WTC11 (cell line): ENCODE results near the gene SLC23A2. TPM values are rescaled to one million over a fixed set of nuclear protein-coding genes. Genes with fewer than 3 reads are reported as not detected.

Source experiments
- ATAC-seq: fragments of 200-7000 bp; cut with Tn5 transposase; 2 replicates; pipeline ENCODE4 v1.10.0; 2021; ENCODE audit warnings: mild to moderate bottlenecking, moderate library complexity
- CTCF ChIA-PET: fragments of 300-600 bp; sonication (Branson Sonifier 250); formaldehyde crosslinking; loops from one replicate; lab custom pipeline; 2021; ENCODE audit warnings: antibody characterized with exemption; lab: Charles Lee
- POLR2A ChIA-PET: fragments of 350-600 bp; sonication (Branson Sonifier 250); formaldehyde crosslinking; loops from one replicate; lab custom pipeline; 2021; ENCODE audit warnings: antibody characterized with exemption; lab: Charles Lee
- DNase-seq: peaks from one replicate; pipeline ENCODE4 v3.0.0; 2021; ENCODE audit warnings: low spot score
- H3K27ac Mint-ChIP-seq: 2 replicates; pipeline ENCODE4 v1.8.0; 2021; ENCODE audit warnings: mixed read lengths
- H3K27me3 Mint-ChIP-seq: 2 replicates; pipeline ENCODE4 v1.8.0; 2021; ENCODE audit warnings: low read depth, mild to moderate bottlenecking, moderate library complexity, mixed read lengths
- H3K36me3 Mint-ChIP-seq: 2 replicates; pipeline ENCODE4 v1.8.0; 2021; ENCODE audit warnings: mixed read lengths
- H3K4me1 Mint-ChIP-seq: 2 replicates; pipeline ENCODE4 v1.8.0; 2022; ENCODE audit warnings: mixed read lengths
- H3K4me3 Mint-ChIP-seq: 2 replicates; pipeline ENCODE4 v1.8.0; 2021; ENCODE audit warnings: mild to moderate bottlenecking, moderate library complexity, mixed read lengths
- H3K9me3 Mint-ChIP-seq: 2 replicates; pipeline ENCODE4 v1.8.0; 2021; ENCODE audit warnings: mixed read lengths
- CBFB ChIP-seq: sonication (generic); formaldehyde crosslinking; IDR thresholded peaks from 2 replicates; pipeline ENCODE4 v1.8.1; 2022; ENCODE audit warnings: mild to moderate bottlenecking, low read depth, missing genetic modification reagents
- FOXJ3 ChIP-seq: sonication (generic); formaldehyde crosslinking; IDR thresholded peaks from 2 replicates; pipeline ENCODE4 v1.9.0; 2021; ENCODE audit warnings: missing genetic modification reagents, mild to moderate bottlenecking, borderline replicate concordance
- HMGA2 ChIP-seq: fragments of 250-450 bp; sonication (Bioruptor Pico); IDR thresholded peaks from 2 replicates; pipeline ENCODE4 v1.4.0; 2021; ENCODE audit warnings: mild to moderate bottlenecking, moderate library complexity
- JAZF1 ChIP-seq: fragments of 250-450 bp; sonication (Bioruptor Pico); IDR thresholded peaks from 2 replicates; pipeline ENCODE4 v1.9.0; 2021; ENCODE audit warnings: moderate library complexity, mild to moderate bottlenecking, inconsistent platforms
- JUN ChIP-seq: sonication (generic); formaldehyde crosslinking; IDR thresholded peaks from 2 replicates; pipeline ENCODE4 v1.8.0; 2023; ENCODE audit warnings: mild to moderate bottlenecking, missing genetic modification reagents
- NFE2L1 ChIP-seq: sonication (generic); formaldehyde crosslinking; IDR thresholded peaks from 2 replicates; pipeline ENCODE4 v1.8.1; 2023; ENCODE audit warnings: missing genetic modification reagents
- NR3C1 ChIP-seq: sonication (generic); formaldehyde crosslinking; conservative IDR thresholded peaks from 2 replicates; pipeline ENCODE4 v1.8.1; 2023; ENCODE audit warnings: low read depth, mild to moderate bottlenecking, missing genetic modification reagents
- PRRX2 ChIP-seq: fragments of 250-450 bp; sonication (Bioruptor Pico); IDR thresholded peaks from 2 replicates; pipeline ENCODE4 v1.8.0; 2021; ENCODE audit warnings: mild to moderate bottlenecking
- SMAD4 ChIP-seq: sonication (generic); formaldehyde crosslinking; IDR thresholded peaks from 2 replicates; pipeline ENCODE4 v1.8.0; 2022; ENCODE audit warnings: mild to moderate bottlenecking, missing genetic modification reagents
- ZNF416 ChIP-seq: fragments of 250-450 bp; sonication (Bioruptor Pico); IDR thresholded peaks from 2 replicates; pipeline ENCODE4 v1.9.0; 2021; ENCODE audit warnings: mild to moderate bottlenecking, inconsistent platforms
- total RNA-seq: library from RNA; stranded (reverse); gene quantifications from 3 replicates; pipeline ENCODE4 v1.2.3, GENCODE V29; 2021
- TF ChIP-seq, protein P1 (sequence below): sonication (generic); formaldehyde crosslinking; IDR thresholded peaks from 2 replicates; pipeline ENCODE4 v1.8.0; 2022; ENCODE audit warnings: mild to moderate bottlenecking, missing genetic modification reagents
- TF ChIP-seq, protein P2 (sequence below): fragments of 250-450 bp; sonication (Bioruptor Pico); IDR thresholded peaks from 2 replicates; pipeline ENCODE4 v1.8.0; 2021; ENCODE audit warnings: mild to moderate bottlenecking
- TF ChIP-seq, protein P3 (sequence below): sonication (generic); formaldehyde crosslinking; IDR thresholded peaks from 2 replicates; pipeline ENCODE4 v1.8.0; 2023; ENCODE audit warnings: mild to moderate bottlenecking, missing genetic modification reagents
- TF ChIP-seq, protein P4 (sequence below): sonication (generic); formaldehyde crosslinking; IDR thresholded peaks from 2 replicates; pipeline ENCODE4 v1.8.1; 2023; ENCODE audit warnings: mild to moderate bottlenecking, moderate library complexity, missing genetic modification reagents
- TF ChIP-seq, protein P5 (sequence below): sonication (generic); formaldehyde crosslinking; IDR thresholded peaks from 2 replicates; pipeline ENCODE4 v1.8.0; 2023; ENCODE audit warnings: missing genetic modification reagents, mild to moderate bottlenecking, borderline replicate concordance
- TF ChIP-seq, protein P6 (sequence below): sonication (generic); formaldehyde crosslinking; IDR thresholded peaks from 2 replicates; pipeline ENCODE4 v1.8.1; 2022; ENCODE audit warnings: low read depth, mild to moderate bottlenecking, moderate library complexity, missing genetic modification reagents, borderline replicate concordance
- TF ChIP-seq, protein P7 (sequence below): fragments of 250-450 bp; sonication (Bioruptor Pico); IDR thresholded peaks from 2 replicates; pipeline ENCODE4 v1.9.0; 2021; ENCODE audit warnings: mild to moderate bottlenecking

The SLC23A2 gene
- total RNA-seq, 1 experiment from 2014 or later: 14.5 TPM

DNA sequence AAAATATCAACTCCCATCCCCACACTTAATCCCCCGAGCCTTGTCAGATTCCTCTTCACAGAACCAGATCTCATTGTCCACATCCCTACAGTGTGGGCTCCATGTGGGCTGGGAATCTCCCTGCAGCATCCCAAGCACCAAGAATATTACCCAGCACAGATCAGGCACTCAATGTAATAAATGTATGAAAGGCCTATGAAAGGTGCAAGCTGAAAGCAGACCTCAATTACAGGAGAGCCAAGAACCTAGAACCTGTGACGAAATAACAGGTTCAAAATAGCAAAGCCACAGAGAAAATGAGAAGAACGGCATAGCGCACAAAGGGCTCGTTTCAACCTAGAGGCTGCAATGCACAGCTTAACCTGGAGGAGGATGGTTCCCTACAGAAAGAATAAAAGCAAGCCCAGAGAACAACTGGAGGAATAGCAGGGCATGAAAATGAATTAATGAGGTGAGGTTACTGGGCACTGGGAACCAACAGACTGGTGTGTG is 3.1 kb downstream of the SLC23A2 start:
- peak; percentile 10; the same call in 1 of the 2 replicates for ATAC-seq
- H3K27me3 Mint-ChIP-seq: peaks cover 4% of the 10 kb centered on the region
- H3K9me3 Mint-ChIP-seq: no peaks in the 10 kb centered on the region
- H3K27ac Mint-ChIP-seq: no peak overlapping the region
- H3K4me3 Mint-ChIP-seq: no peak overlapping the region
- ChIA-PET POLR2A (no interaction called here), CTCF (interaction anchor here (0.8 to 1.6 kb wide), 5 partner anchors 17 to 225 kb away, joined by 3 to 5 read pairs (median 4); no protein-coding TSS in a partner anchor)
- H3K36me3 Mint-ChIP-seq: no peaks in the 10 kb centered on the region
- no peak for DNase-seq
- TF ChIP-seq FOXJ3 (CRISPR knock-in tag): no peak
- TF ChIP-seq JUN (CRISPR knock-in tag): no peak
- TF ChIP-seq, protein P1, sequence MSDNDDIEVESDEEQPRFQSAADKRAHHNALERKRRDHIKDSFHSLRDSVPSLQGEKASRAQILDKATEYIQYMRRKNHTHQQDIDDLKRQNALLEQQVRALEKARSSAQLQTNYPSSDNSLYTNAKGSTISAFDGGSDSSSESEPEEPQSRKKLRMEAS (CRISPR knock-in tag): no peak
- TF ChIP-seq, protein P2, sequence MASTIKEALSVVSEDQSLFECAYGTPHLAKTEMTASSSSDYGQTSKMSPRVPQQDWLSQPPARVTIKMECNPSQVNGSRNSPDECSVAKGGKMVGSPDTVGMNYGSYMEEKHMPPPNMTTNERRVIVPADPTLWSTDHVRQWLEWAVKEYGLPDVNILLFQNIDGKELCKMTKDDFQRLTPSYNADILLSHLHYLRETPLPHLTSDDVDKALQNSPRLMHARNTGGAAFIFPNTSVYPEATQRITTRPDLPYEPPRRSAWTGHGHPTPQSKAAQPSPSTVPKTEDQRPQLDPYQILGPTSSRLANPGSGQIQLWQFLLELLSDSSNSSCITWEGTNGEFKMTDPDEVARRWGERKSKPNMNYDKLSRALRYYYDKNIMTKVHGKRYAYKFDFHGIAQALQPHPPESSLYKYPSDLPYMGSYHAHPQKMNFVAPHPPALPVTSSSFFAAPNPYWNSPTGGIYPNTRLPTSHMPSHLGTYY (CRISPR knock-in tag): no peak
- no peak for TF ChIP-seq SMAD4 (CRISPR knock-in tag)
- peaks cover 30% of the 10 kb centered on the region for H3K4me1 Mint-ChIP-seq

DNA sequence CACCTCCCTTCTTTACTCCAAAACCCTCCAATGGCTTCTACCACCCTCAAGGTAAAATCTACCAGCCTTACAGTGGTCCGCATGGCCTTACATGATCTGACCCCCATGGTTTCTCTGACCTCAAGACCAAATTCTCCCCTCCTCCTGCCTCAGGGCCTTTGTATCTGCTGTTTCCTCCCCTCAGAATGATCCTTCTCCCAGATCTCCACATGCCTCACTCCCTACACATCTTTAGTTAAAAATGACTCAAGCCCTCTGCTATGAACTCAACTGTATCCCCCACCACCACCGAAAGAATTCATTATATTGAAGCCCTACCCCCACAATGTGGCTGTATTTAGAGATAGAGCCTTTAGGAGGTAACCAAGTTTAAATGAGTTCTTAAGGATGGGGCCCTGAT is 4.1 kb downstream of the SLC23A2 start:
- DNase-seq (no peak), ATAC-seq (no peak)
- Mint-ChIP-seq H3K4me3 (no peak overlapping the region), H3K36me3 (no peaks in the 10 kb centered on the region), H3K27ac (no peak overlapping the region), H3K4me1 (peaks cover 26% of the 10 kb centered on the region), H3K9me3 (no peaks in the 10 kb centered on the region), H3K27me3 (peaks cover 4% of the 10 kb centered on the region)
- TF ChIP-seq, protein P3, sequence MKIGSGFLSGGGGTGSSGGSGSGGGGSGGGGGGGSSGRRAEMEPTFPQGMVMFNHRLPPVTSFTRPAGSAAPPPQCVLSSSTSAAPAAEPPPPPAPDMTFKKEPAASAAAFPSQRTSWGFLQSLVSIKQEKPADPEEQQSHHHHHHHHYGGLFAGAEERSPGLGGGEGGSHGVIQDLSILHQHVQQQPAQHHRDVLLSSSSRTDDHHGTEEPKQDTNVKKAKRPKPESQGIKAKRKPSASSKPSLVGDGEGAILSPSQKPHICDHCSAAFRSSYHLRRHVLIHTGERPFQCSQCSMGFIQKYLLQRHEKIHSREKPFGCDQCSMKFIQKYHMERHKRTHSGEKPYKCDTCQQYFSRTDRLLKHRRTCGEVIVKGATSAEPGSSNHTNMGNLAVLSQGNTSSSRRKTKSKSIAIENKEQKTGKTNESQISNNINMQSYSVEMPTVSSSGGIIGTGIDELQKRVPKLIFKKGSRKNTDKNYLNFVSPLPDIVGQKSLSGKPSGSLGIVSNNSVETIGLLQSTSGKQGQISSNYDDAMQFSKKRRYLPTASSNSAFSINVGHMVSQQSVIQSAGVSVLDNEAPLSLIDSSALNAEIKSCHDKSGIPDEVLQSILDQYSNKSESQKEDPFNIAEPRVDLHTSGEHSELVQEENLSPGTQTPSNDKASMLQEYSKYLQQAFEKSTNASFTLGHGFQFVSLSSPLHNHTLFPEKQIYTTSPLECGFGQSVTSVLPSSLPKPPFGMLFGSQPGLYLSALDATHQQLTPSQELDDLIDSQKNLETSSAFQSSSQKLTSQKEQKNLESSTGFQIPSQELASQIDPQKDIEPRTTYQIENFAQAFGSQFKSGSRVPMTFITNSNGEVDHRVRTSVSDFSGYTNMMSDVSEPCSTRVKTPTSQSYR: no peak
- TF ChIP-seq, protein P4, sequence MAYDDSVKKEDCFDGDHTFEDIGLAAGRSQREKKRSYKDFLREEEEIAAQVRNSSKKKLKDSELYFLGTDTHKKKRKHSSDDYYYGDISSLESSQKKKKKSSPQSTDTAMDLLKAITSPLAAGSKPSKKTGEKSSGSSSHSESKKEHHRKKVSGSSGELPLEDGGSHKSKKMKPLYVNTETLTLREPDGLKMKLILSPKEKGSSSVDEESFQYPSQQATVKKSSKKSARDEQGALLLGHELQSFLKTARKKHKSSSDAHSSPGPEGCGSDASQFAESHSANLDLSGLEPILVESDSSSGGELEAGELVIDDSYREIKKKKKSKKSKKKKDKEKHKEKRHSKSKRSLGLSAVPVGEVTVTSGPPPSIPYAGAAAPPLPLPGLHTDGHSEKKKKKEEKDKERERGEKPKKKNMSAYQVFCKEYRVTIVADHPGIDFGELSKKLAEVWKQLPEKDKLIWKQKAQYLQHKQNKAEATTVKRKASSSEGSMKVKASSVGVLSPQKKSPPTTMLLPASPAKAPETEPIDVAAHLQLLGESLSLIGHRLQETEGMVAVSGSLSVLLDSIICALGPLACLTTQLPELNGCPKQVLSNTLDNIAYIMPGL: no peak
- TF ChIP-seq ZNF416 (CRISPR knock-in tag) (no peak), NFE2L1 (CRISPR knock-in tag) (no peak), CBFB (CRISPR knock-in tag) (no peak)
- POLR2A ChIA-PET: no interaction called here
- CTCF ChIA-PET: no interaction called here

DNA sequence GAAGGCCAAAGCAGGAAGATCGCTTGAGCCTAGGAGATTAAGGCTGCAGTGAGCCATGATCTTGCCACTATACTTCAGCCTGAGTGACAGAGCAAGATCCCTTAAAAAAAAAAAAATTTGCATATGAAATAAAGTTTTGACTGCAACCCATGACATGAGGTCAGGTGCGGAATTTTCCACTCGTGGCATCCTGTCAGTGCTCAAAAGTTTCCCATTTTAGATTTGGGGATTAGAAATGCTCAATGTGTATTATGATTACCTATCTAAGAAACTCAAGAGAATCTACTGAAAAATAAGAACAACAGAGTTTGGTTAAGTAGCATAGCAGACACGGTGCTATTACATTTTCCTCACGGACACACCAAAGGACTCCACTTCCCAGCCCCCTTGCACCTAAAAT is 11.7 kb downstream of the SLC23A2 start:
- ATAC-seq (no peak), DNase-seq (no peak)
- H3K4me1 Mint-ChIP-seq: peaks cover 19% of the 10 kb centered on the region
- ChIA-PET CTCF (interaction anchor here (0.8 to 1.1 kb wide), 2 partner anchors 70 to 137 kb away, joined by 3 read pairs; partner anchors contain the start of gene CDS2), POLR2A (no interaction called here)
- no peaks in the 10 kb centered on the region for H3K9me3 Mint-ChIP-seq
- H3K27ac Mint-ChIP-seq: peak overlapping the region; percentile 66
- no peaks in the 10 kb centered on the region for H3K36me3 Mint-ChIP-seq
- H3K27me3 Mint-ChIP-seq: no peaks in the 10 kb centered on the region
- H3K4me3 Mint-ChIP-seq: no peak overlapping the region
- TF ChIP-seq, protein P5, sequence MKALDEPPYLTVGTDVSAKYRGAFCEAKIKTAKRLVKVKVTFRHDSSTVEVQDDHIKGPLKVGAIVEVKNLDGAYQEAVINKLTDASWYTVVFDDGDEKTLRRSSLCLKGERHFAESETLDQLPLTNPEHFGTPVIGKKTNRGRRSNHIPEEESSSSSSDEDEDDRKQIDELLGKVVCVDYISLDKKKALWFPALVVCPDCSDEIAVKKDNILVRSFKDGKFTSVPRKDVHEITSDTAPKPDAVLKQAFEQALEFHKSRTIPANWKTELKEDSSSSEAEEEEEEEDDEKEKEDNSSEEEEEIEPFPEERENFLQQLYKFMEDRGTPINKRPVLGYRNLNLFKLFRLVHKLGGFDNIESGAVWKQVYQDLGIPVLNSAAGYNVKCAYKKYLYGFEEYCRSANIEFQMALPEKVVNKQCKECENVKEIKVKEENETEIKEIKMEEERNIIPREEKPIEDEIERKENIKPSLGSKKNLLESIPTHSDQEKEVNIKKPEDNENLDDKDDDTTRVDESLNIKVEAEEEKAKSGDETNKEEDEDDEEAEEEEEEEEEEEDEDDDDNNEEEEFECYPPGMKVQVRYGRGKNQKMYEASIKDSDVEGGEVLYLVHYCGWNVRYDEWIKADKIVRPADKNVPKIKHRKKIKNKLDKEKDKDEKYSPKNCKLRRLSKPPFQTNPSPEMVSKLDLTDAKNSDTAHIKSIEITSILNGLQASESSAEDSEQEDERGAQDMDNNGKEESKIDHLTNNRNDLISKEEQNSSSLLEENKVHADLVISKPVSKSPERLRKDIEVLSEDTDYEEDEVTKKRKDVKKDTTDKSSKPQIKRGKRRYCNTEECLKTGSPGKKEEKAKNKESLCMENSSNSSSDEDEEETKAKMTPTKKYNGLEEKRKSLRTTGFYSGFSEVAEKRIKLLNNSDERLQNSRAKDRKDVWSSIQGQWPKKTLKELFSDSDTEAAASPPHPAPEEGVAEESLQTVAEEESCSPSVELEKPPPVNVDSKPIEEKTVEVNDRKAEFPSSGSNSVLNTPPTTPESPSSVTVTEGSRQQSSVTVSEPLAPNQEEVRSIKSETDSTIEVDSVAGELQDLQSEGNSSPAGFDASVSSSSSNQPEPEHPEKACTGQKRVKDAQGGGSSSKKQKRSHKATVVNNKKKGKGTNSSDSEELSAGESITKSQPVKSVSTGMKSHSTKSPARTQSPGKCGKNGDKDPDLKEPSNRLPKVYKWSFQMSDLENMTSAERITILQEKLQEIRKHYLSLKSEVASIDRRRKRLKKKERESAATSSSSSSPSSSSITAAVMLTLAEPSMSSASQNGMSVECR (CRISPR knock-in tag): no peak
- TF ChIP-seq PRRX2 (CRISPR knock-in tag) (no peak), HMGA2 (CRISPR knock-in tag) (no peak), ZNF416 (CRISPR knock-in tag) (no peak), JAZF1 (CRISPR knock-in tag) (no peak), NR3C1 (CRISPR knock-in tag) (no peak)
- TF ChIP-seq, protein P6, sequence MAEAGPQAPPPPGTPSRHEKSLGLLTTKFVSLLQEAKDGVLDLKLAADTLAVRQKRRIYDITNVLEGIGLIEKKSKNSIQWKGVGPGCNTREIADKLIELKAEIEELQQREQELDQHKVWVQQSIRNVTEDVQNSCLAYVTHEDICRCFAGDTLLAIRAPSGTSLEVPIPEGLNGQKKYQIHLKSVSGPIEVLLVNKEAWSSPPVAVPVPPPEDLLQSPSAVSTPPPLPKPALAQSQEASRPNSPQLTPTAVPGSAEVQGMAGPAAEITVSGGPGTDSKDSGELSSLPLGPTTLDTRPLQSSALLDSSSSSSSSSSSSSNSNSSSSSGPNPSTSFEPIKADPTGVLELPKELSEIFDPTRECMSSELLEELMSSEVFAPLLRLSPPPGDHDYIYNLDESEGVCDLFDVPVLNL (CRISPR knock-in tag): no peak
- TF ChIP-seq, protein P7, sequence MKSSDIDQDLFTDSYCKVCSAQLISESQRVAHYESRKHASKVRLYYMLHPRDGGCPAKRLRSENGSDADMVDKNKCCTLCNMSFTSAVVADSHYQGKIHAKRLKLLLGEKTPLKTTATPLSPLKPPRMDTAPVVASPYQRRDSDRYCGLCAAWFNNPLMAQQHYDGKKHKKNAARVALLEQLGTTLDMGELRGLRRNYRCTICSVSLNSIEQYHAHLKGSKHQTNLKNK (CRISPR knock-in tag): no peak
